ENCODE results near the gene TRIM24.

TRIM24 gene

DNA sequence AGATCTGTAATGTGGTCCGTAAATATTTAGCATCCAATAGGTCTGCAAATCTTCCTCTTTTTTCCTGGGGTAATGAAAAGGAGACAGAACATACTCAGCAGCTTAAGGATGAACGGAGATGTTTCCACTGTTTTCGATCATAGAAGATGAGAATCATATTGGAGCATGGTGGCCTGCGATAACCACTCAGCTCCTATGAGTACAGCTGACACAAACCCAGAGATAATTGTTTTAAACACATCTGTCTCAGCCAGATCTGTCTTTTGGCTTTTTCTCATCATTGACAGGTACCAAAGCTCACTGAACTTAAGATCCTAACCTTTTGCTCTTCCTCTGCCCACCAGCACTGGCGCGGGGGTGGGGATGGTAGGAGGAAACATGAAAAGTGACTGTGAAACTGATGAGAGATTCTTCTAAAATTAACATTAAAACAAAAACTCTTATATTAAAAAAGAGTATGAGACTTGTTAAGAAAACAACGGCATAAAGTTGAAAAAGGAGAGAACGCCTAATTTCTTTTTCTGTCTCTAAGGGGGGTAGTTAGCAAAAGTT lies 170.1 kb downstream of the TRIM24 start:
- no peak for DNase-seq

GRCh38 chr7:138632384-138632783 lies 172.3 kb downstream of the TRIM24 start:
- DNase-seq = no peak

DNA sequence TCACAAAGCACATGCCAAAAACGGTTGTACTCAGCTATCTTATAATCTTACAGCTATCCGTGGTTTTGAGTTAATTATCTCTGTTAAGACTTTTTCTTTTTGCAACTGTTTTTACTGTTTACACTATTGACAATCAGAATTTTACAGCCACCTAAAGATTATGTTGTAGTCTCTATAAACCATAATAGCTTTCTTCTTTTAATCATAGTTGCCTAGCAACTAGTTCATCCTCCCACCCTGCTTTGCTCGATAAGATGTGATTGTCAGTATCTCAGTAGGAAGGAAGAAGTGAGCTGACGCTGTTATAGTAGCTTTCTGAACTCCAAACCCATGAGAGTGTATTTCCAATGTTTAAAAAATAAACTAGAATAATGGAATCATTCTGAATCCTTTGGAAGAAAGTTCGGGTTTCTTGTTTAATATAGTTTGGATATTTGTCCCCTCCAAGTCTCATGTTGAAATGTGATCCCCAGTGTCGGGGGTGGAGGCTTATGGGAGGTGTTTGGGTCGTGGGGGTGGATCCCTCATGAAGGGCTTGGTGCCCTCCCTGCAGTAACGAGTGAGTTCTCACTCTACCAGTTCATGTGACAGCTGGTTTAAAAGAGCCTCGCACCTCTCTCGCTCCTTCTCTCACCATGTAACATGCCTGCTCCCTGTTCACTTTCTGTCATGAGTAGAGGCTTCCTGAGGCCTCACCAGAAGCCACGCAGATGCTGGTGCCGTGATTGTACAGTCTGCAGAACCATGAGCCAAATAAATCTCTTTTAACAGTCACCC lies 173.0 kb downstream of the TRIM24 start:
- DNase-seq = no peak

Data from activated CD4-positive, alpha-beta T cell treated with anti-CD3 and anti-CD28 coated beads, Interleukin-2, amount 50 U/mL, for 48 hours (primary cell).